Muscle of arm (tissue), 12 donors: ENCODE measurements around the gene MRPL36. TPM values are rescaled to one million over a fixed set of nuclear protein-coding genes. Genes with fewer than 3 reads are reported as not detected.

Experiments
- DNase-seq: peaks from one replicate; pipeline ENCODE4 v3.0.0-alpha.2; 2013
- polyA plus RNA-seq, 12 donors: library from polyadenylated mRNA; unstranded; fragments of 120-200 nt; gene quantifications; one replicate each; pipeline ENCODE4 v1.2.1, GENCODE V29; 2013; ENCODE audit not compliant: insufficient read length in 12 of 12

MRPL36 gene
- polyA plus RNA-seq, 12 donors = 24.3 to 38.2 (median 30.8) TPM; not detected in 1

- no peak for DNase-seq
Measured at GRCh38 chr5:1784197-1785050, 15.2 kb downstream of the MRPL36 start.

GRCh38 chr5:1783216-1783554 is 16.5 kb downstream of the MRPL36 start:
- DNase-seq = no peak

- DNase-seq = no peak
Measured at GRCh38 chr5:1782385-1783215, 17.0 kb downstream of the MRPL36 start.

- no peak for DNase-seq
Measured at GRCh38 chr5:1781726-1782384, 17.8 kb downstream of the MRPL36 start.

GRCh38 chr5:1781107-1781506 is 18.5 kb downstream of the MRPL36 start:
- DNase-seq = no peak

GRCh38 chr5:1780614-1780930 is 19.1 kb downstream of the MRPL36 start:
- no peak for DNase-seq

GRCh38 chr5:1779782-1780613 is 19.6 kb downstream of the MRPL36 start:
- no peak for DNase-seq

- DNase-seq = no peak
Measured at GRCh38 chr5:1779021-1779680, 20.5 kb downstream of the MRPL36 start.

- DNase-seq = no peak
Measured at GRCh38 chr5:1778138-1779020, 21.3 kb downstream of the MRPL36 start.

- no peak for DNase-seq
Measured at GRCh38 chr5:1777281-1778137, 22.1 kb downstream of the MRPL36 start.

- no peak for DNase-seq
Measured at GRCh38 chr5:1776831-1777230, 22.8 kb downstream of the MRPL36 start.

GRCh38 chr5:1772634-1773033 is 27.0 kb downstream of the MRPL36 start:
- DNase-seq = no peak

GRCh38 chr5:1771149-1772065 is 28.2 kb downstream of the MRPL36 start:
- no peak for DNase-seq

GRCh38 chr5:1770443-1770802 is 29.2 kb downstream of the MRPL36 start:
- no peak for DNase-seq

GRCh38 chr5:1769752-1770442 is 29.7 kb downstream of the MRPL36 start:
- DNase-seq = no peak

GRCh38 chr5:1769017-1769640 is 30.5 kb downstream of the MRPL36 start:
- no peak for DNase-seq
